Right lobe of liver (tissue), 6 donors: ENCODE data around the gene POLN. TPM values are rescaled to one million over a fixed set of nuclear protein-coding genes. Genes with fewer than 3 reads are reported as not detected.

ENCODE experiments used
- ATAC-seq, 4 donors: fragments of 200-7000 bp; cut with Tn5 transposase; one replicate each; pipeline ENCODE4 v1.9.1; 2020; ENCODE audit warnings: mild to moderate bottlenecking in 4 of 4, moderate library complexity in 4 of 4
- DNase-seq, 3 donors: peaks; one replicate each; pipeline ENCODE4 v3.0.0-alpha.2; 2020
- H3K27ac ChIP-seq, 3 donors: fragments of 200-600 bp; one replicate each; pipeline ENCODE4 v1.8.0; 2022
- H3K27me3 ChIP-seq, 2 donors: fragments of 200-600 bp; one replicate each; pipeline ENCODE4 v1.8.0; 2022
- H3K36me3 ChIP-seq, 4 donors: fragments of 200-600 bp; sonication (generic) in 1 of 4; one replicate each; pipeline versions ENCODE4 v1.5.1 to v1.8.0; 2017 to 2022; ENCODE audit warnings: control low read depth in 1 of 4
- H3K4me1 ChIP-seq, 4 donors: fragments of 200-600 bp; sonication (generic) in 1 of 4; one replicate each; pipeline versions ENCODE4 v1.5.1 to v1.8.0; 2017 to 2022; ENCODE audit warnings: control low read depth in 1 of 4
- H3K4me3 ChIP-seq, 3 donors: fragments of 200-600 bp; one replicate each; pipeline ENCODE4 v1.8.0; 2022
- H3K9me3 ChIP-seq, 4 donors: fragments of 200-600 bp; sonication (generic) in 1 of 4; one replicate each; pipeline versions ENCODE4 v1.5.1 to v1.8.0; 2017 to 2022; ENCODE audit warnings: control low read depth in 1 of 4
- POLR2A ChIP-seq: fragments of 450-650 bp; IDR thresholded peaks from one replicate; pipeline ENCODE4 v1.6.1; 2017; ENCODE audit warnings: antibody characterized with exemption, mild to moderate bottlenecking
- WGBS: methylation state at CpG from one replicate; pipeline ENCODE4 v1.1.6; 2018; ENCODE audit warnings: low coverage, low lambda C conversion rate; ENCODE audit not compliant: insufficient coverage; ENCODE audit errors: missing lambda C conversion rate; 5-methylcytosine and 5-hydroxymethylcytosine counted together
- intact Hi-C, 2 donors: fragments of 100-400 bp; cut with DNase I; formaldehyde crosslinking; loops; one replicate each; pipeline versions ENCODE4 v1.11.2 to v1.14.1; 2022
- total RNA-seq, 6 experiments: library from RNA; depleted of rRNA in 2 of 6; stranded (reverse); fragments of >200 nt in 2 of 6; fragmentation: NEBNext Ultra II Directional in 3 of 6; extraction: Animal tissue kit (Norgen Biotek cat#: 25700) in 3 of 6; gene quantifications; one replicate each; pipeline versions ENCODE4 v1.1.0 to v1.2.4, GENCODE V29; 2016 to 2023
- TF ChIP-seq, protein P1 (sequence below), 4 donors: fragments of 200-600 bp in 3 of 4; fragments of 450-650 bp in 1 of 4; IDR thresholded peaks; one replicate each; pipeline versions ENCODE4 v1.5.1 to v1.8.0; 2016 to 2022; ENCODE audit warnings: antibody characterized with exemption in 4 of 4, mild to moderate bottlenecking in 2 of 4
- donor health status: DM: no; HTN: yes; CAD: no.
- donor health status: DM: no; HTN: no; CAD: no.
- donor health status: DM: no; HTN: no; CAD: no.
- donor health status: DM: no; HTN: yes; CAD: no.
- donor health status: DM: no; HTN: yes; CAD: no.

Gene POLN
- total RNA-seq, 6 experiments from 2014 or later = 0.87 to 2.5 (median 1.4) TPM

DNA sequence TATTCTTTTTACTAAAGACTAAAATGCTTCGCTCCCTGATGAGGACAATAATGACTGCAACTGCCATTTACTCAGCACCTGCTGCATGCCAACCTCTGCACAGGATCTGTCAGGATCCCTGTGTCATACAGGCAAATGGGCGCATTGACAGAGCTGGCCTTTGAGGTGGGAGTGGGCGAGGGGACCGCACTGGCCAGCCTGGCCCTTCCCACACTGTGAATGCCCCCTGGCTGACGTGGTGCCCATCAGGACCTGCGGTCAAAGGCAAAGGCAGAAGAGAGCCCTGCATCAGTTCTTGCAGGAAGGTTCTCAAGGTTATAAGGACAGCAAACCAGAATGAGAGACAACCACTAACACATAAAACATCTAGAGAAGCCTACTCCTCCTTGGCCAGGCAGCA lies 67.9 kb downstream of the POLN start:
- 96% methylated on average over 4 of the region's 6 CpGs for WGBS
- intact Hi-C loops = no loop called here
- Histone ChIP-seq H3K4me3 (no peak overlapping the region), H3K4me1 (no peaks in the 10 kb centered on the region), H3K9me3 (no peaks in the 10 kb centered on the region), H3K36me3 (peaks cover 0 to 3% (median 0%) of the 10 kb centered on the region in 4 donors), H3K27me3 (no peaks in the 10 kb centered on the region), H3K27ac (no peak overlapping the region)
- ATAC-seq = no peak
- TF ChIP-seq, protein P1, sequence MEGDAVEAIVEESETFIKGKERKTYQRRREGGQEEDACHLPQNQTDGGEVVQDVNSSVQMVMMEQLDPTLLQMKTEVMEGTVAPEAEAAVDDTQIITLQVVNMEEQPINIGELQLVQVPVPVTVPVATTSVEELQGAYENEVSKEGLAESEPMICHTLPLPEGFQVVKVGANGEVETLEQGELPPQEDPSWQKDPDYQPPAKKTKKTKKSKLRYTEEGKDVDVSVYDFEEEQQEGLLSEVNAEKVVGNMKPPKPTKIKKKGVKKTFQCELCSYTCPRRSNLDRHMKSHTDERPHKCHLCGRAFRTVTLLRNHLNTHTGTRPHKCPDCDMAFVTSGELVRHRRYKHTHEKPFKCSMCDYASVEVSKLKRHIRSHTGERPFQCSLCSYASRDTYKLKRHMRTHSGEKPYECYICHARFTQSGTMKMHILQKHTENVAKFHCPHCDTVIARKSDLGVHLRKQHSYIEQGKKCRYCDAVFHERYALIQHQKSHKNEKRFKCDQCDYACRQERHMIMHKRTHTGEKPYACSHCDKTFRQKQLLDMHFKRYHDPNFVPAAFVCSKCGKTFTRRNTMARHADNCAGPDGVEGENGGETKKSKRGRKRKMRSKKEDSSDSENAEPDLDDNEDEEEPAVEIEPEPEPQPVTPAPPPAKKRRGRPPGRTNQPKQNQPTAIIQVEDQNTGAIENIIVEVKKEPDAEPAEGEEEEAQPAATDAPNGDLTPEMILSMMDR (IDR thresholded peaks at IDR 0.05) = no peak
- TF ChIP-seq POLR2A = no peak
- DNase-seq = no peak

DNA sequence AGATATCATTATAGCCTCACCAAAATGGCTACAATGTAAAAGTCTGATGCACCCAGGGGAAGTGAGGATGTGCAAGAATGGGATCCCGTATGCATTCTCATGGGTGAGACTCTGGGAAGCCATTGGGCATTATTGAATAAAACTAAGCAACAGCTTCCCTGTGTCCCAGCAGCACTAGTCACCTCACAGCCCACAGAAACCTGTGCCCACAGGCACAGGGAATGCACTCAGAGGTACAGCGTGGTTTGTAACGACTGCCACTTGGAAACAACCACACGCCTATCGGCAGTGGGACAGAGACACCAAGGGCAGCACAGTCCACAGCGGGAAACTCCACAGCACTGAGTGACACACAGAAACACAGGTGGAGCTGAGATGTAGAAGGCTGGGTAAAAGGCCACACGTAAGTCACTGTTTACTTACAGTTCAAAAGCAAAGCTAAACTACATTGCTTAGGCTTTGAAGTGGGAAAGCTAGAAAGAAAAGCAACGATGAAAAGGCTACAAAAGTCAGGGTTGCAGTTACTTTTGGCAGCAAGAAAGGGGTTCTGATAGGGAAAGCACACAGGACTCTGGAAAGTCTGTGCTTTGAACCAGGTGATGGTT lies 69.2 kb downstream of the POLN start:
- no peak for TF ChIP-seq POLR2A
- TF ChIP-seq, protein P1 (IDR thresholded peaks at IDR 0.05) = no peak
- ATAC-seq (no peak), DNase-seq (no peak)
- H3K4me3 ChIP-seq = no peak overlapping the region
- no peak overlapping the region for H3K27ac ChIP-seq
- intact Hi-C loops = no loop called here
- 65% methylated on average over 6 of the region's 8 CpGs for WGBS
- H3K27me3 ChIP-seq = no peaks in the 10 kb centered on the region
- H3K9me3 ChIP-seq = no peaks in the 10 kb centered on the region
- H3K4me1 ChIP-seq = no peaks in the 10 kb centered on the region
- H3K36me3 ChIP-seq = peaks cover 0 to 3% (median 0%) of the 10 kb centered on the region in 4 donors

DNA sequence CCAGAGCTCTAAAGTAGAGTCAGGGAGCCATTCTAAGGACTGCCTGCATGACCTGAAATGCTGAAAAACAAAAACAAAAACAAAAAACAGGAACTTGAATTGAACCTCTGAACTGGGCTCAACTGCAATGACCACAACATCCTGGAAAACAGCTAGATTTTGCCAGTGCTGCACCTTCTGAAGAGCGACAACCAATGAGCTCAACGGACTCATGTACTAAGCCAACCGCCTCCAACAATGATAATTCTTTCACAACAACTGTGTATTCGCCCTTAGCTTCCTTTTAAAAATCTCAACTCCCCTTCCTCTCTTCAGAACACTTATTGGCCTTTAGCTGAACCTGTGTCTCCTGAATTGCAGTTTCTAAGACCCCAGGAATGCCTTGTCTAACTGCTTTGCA lies 69.8 kb downstream of the POLN start:
- H3K9me3 ChIP-seq = no peaks in the 10 kb centered on the region
- H3K4me3 ChIP-seq = no peak overlapping the region
- no peak for TF ChIP-seq POLR2A
- TF ChIP-seq, protein P1 (IDR thresholded peaks at IDR 0.05) = no peak
- H3K27me3 ChIP-seq = no peaks in the 10 kb centered on the region
- intact Hi-C loops = no loop called here
- ATAC-seq (peak; percentile 47 to 68 (median 58)), DNase-seq (no peak)
- H3K4me1 ChIP-seq = no peaks in the 10 kb centered on the region
- 51% methylated on average over 4 of the region's 4 CpGs for WGBS
- H3K36me3 ChIP-seq = peaks cover 0 to 3% (median 0%) of the 10 kb centered on the region in 4 donors
- H3K27ac ChIP-seq = no peak overlapping the region

DNA sequence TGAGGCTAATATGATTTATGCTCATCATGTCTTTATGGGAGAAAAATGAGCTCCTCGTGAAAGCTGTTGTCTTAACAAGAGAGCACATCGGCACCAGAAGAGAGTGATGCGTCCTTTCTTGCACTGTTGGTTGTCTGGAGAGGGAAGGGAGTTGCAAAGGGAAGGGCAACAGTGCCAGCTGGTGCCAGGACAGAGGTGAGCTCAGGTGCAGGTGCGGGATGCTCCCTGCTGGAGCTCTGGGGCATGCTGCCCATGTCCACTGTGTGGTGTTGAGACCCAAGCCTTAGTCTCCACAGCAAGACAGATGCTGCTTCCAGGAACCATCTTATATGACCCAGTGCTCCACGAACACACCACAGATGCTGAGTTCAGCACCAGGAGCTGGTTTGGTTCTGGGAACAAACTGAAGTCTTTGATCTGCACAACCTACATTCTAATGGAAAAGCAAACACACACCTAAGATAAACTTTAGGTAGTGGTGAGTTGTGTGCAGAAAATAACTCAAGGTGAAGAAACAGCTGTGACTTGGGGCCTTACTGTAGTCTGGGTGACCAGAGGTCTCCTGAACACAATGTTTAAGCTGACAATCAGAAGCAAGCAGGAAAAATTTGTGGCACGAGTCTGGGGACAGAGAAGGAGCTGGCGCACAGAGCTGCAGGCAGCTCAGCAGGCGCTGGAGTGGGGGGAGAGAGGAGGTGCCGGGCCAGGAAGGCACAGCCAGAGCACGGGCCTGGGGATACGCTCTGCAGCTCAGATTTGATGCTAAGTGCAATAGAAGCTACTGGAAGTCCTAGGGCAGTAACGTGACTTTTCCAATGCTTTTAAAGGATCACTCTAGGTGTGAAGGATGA lies 73.2 kb downstream of the POLN start:
- WGBS = 70% methylated on average over 5 of the region's 12 CpGs
- peak; percentile 52 to 72 (median 62) for ATAC-seq
- Histone ChIP-seq H3K4me1 (no peaks in the 10 kb centered on the region), H3K27me3 (no peaks in the 10 kb centered on the region), H3K9me3 (no peaks in the 10 kb centered on the region), H3K4me3 (no peak overlapping the region), H3K27ac (no peak overlapping the region), H3K36me3 (peaks cover 0 to 3% (median 0%) of the 10 kb centered on the region in 4 donors)
- intact Hi-C loops = no loop called here
- DNase-seq = no peak
- TF ChIP-seq, protein P1 (IDR thresholded peaks at IDR 0.05) = peak; percentile 5 to 30 (median 16)
- TF ChIP-seq POLR2A = no peak
